CD4-positive, alpha-beta memory T cell (primary cell): ENCODE measurements around the gene SYNGR3. TPM values are rescaled to one million over a fixed set of nuclear protein-coding genes. Genes with fewer than 3 reads are reported as not detected.

Experiments
- CTCF ChIA-PET: fragments of 350-600 bp; sonication (Branson Sonifier 250); formaldehyde crosslinking; loops from one replicate; lab custom pipeline; 2021; ENCODE audit warnings: inconsistent platforms; ENCODE audit not compliant: partially characterized antibody; lab: Charles Lee
- POLR2A ChIA-PET: fragments of 350-600 bp; sonication (Branson Sonifier 250); formaldehyde crosslinking; loops from one replicate; lab custom pipeline; 2021; ENCODE audit not compliant: partially characterized antibody; lab: Charles Lee
- DNase-seq, 5 donors: peaks; one replicate each; pipeline versions ENCODE4 v3.0.0 to v3.0.0-alpha.2; 2020 to 2022; ENCODE audit warnings: mixed read lengths in 1 of 5
- H3K27ac ChIP-seq: one replicate; pipeline ENCODE4 v1.7.0; 2013; ENCODE audit warnings: low read depth, low read length
- H3K27me3 ChIP-seq: 2 replicates; pipeline ENCODE4 v1.7.0; 2013; ENCODE audit warnings: mild to moderate bottlenecking, low read length, moderate library complexity; ENCODE audit not compliant: insufficient read depth
- H3K36me3 ChIP-seq: 2 replicates; pipeline ENCODE4 v1.7.0; 2013; ENCODE audit warnings: mild to moderate bottlenecking, low read length, moderate library complexity; ENCODE audit not compliant: insufficient read depth
- H3K4me1 ChIP-seq: 2 replicates; pipeline ENCODE4 v1.7.0; 2013; ENCODE audit warnings: mild to moderate bottlenecking, low read length, moderate library complexity; ENCODE audit not compliant: insufficient read depth
- H3K4me3 ChIP-seq, 2 donors: one replicate each; pipeline ENCODE4 v1.7.0; 2013; ENCODE audit warnings: low read length in 2 of 2, mild to moderate bottlenecking in 1 of 2
- H3K9me3 ChIP-seq, 2 donors: one replicate each; pipeline ENCODE4 v1.7.0; 2013; ENCODE audit warnings: low read length in 2 of 2, control low read depth in 1 of 2; ENCODE audit not compliant: control insufficient read depth in 1 of 2
- H3K27ac Mint-ChIP-seq, 7 donors: one replicate each; pipeline ENCODE4 v1.8.0; 2020 to 2021; ENCODE audit warnings: mixed read lengths in 7 of 7, mild to moderate bottlenecking in 6 of 7, inconsistent platforms in 3 of 7, moderate library complexity in 3 of 7
- H3K27me3 Mint-ChIP-seq, 2 donors: one replicate each; pipeline ENCODE4 v1.8.0; 2020 to 2021; ENCODE audit warnings: mixed read lengths in 2 of 2
- H3K36me3 Mint-ChIP-seq, 2 donors: one replicate each; pipeline ENCODE4 v1.8.0; 2020 to 2021; ENCODE audit warnings: mixed read lengths in 2 of 2, inconsistent platforms in 1 of 2, mild to moderate bottlenecking in 1 of 2
- H3K4me1 Mint-ChIP-seq, 4 donors: one replicate each; pipeline ENCODE4 v1.8.0; 2020 to 2021; ENCODE audit warnings: mixed read lengths in 4 of 4, mild to moderate bottlenecking in 1 of 4
- H3K4me3 Mint-ChIP-seq, 8 donors: one replicate each; pipeline ENCODE4 v1.8.0; 2020 to 2021; ENCODE audit warnings: mixed read lengths in 8 of 8, mild to moderate bottlenecking in 7 of 8, moderate library complexity in 6 of 8, inconsistent platforms in 3 of 8
- H3K9me3 Mint-ChIP-seq, 8 donors: one replicate each; pipeline ENCODE4 v1.8.0; 2020 to 2021; ENCODE audit warnings: mixed read lengths in 8 of 8, mild to moderate bottlenecking in 5 of 8, inconsistent platforms in 3 of 8, moderate library complexity in 1 of 8
- intact Hi-C: fragments of 100-400 bp; cut with micrococcal nuclease; formaldehyde crosslinking; loops from one replicate; pipeline ENCODE4 v1.15.1; 2023
- polyA plus RNA-seq, 2 donors: library from polyadenylated mRNA; unstranded; fragments of 300-500 nt; fragmentation: Illumina TruSeq; gene quantifications; one replicate each; pipeline ENCODE4 v1.2.3, GENCODE V29; 2021
- total RNA-seq, 2 experiments: library from RNA; stranded (reverse); gene quantifications; one replicate each; pipeline ENCODE4 v1.2.3, GENCODE V29; 2021

SYNGR3 gene
- total and polyA plus RNA-seq, 4 experiments from 2014 or later: 0.50 to 2.2 (median 1.6) TPM

DNA sequence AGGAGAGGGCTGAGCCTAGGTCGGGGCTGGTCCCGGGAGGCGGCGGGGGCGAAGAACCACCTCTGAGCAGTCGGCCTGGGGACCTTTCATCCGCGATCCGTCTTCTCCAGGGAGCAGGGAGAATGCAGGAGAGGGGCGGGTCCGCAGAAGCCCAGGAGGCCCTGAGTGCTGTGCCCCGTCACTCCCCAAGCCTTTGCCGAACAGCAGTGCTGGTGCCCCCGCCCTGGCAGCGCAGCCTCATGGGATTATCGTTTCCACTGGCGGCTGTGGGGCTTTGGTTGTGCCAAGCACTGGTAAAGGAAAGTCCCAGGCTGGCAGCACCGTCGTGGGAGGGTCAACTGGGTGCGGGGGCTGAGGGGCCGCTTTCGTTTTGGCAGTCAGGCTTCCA, 17.3 kb upstream of the SYNGR3 start:
- peak in 1 of 5 donors; percentile 61 for DNase-seq
- H3K36me3 ChIP-seq: peaks cover 30% of the 10 kb centered on the region
- Mint-ChIP-seq H3K27me3 (peaks cover 0 to 5% of the 10 kb centered on the region in 2 donors), H3K4me1 (peaks cover 8 to 22% (median 16%) of the 10 kb centered on the region in 4 donors), H3K4me3 (peak overlapping the region; percentile 94 to 99 (median 96)), H3K9me3 (peaks cover 0 to 3% (median 0%) of the 10 kb centered on the region in 8 donors), H3K27ac (peak overlapping the region in 5 of 7 donors; percentile 12 to 99 (median 89)), H3K36me3 (peaks cover 21 to 33% of the 10 kb centered on the region in 2 donors)
- peak overlapping the region; percentile 29 to 73 for H3K4me3 ChIP-seq
- H3K9me3 ChIP-seq: no peaks in the 10 kb centered on the region
- H3K27me3 ChIP-seq: no peaks in the 10 kb centered on the region
- intact Hi-C loops: loop anchor here (1.0 to 5.0 kb wide), 4 partner anchors 8 to 1335 kb away; partner anchors contain the start of genes METTL26, MLST8 and RPS2
- H3K4me1 ChIP-seq: peaks cover 27% of the 10 kb centered on the region
- H3K27ac ChIP-seq: peak overlapping the region; percentile 70
- ChIA-PET POLR2A (interaction anchor here (0.8 to 3.8 kb wide), 17 partner anchors 9 to 242 kb away, joined by 4 to 84 read pairs (median 7); partner anchors contain the start of genes FAHD1, GFER, HAGH and MSRB1), CTCF (interaction anchor here (1.3 to 2.6 kb wide), 2 partner anchors 9 to 12 kb away, joined by 5 to 18 read pairs; partner anchors contain the start of genes NDUFB10 and NOXO1)

- POLR2A ChIA-PET: interaction anchor here (1.3 to 1.5 kb wide), 2 partner anchors 9 to 30 kb away, joined by 4 to 8 read pairs; partner anchors contain the start of genes MSRB1 and RPS2
- intact Hi-C loops: loop anchor here (2.0 to 5.0 kb wide), 3 partner anchors 17 to 1336 kb away; partner anchors contain the start of genes METTL26 and MLST8
- Histone ChIP-seq H3K27ac (no peak overlapping the region), H3K4me3 (no peak overlapping the region), H3K4me1 (peaks cover 27% of the 10 kb centered on the region), H3K36me3 (peaks cover 32% of the 10 kb centered on the region), H3K27me3 (no peaks in the 10 kb centered on the region), H3K9me3 (no peaks in the 10 kb centered on the region)
- peaks cover 8 to 22% (median 16%) of the 10 kb centered on the region in 4 donors for H3K4me1 Mint-ChIP-seq
- peaks cover 27 to 33% of the 10 kb centered on the region in 2 donors for H3K36me3 Mint-ChIP-seq
- peak in 1 of 5 donors; percentile 37 for DNase-seq
- peak overlapping the region in 1 of 7 donors; percentile 76 for H3K27ac Mint-ChIP-seq
- CTCF ChIA-PET: no interaction called here
- peaks cover 0 to 3% (median 0%) of the 10 kb centered on the region in 8 donors for H3K9me3 Mint-ChIP-seq
- peaks cover 0 to 5% of the 10 kb centered on the region in 2 donors for H3K27me3 Mint-ChIP-seq
- H3K4me3 Mint-ChIP-seq: peak overlapping the region in 2 of 8 donors; percentile 12 to 13
Observed at GRCh38 chr16:1973461-1974156, 16.2 kb upstream of the SYNGR3 start.

DNA sequence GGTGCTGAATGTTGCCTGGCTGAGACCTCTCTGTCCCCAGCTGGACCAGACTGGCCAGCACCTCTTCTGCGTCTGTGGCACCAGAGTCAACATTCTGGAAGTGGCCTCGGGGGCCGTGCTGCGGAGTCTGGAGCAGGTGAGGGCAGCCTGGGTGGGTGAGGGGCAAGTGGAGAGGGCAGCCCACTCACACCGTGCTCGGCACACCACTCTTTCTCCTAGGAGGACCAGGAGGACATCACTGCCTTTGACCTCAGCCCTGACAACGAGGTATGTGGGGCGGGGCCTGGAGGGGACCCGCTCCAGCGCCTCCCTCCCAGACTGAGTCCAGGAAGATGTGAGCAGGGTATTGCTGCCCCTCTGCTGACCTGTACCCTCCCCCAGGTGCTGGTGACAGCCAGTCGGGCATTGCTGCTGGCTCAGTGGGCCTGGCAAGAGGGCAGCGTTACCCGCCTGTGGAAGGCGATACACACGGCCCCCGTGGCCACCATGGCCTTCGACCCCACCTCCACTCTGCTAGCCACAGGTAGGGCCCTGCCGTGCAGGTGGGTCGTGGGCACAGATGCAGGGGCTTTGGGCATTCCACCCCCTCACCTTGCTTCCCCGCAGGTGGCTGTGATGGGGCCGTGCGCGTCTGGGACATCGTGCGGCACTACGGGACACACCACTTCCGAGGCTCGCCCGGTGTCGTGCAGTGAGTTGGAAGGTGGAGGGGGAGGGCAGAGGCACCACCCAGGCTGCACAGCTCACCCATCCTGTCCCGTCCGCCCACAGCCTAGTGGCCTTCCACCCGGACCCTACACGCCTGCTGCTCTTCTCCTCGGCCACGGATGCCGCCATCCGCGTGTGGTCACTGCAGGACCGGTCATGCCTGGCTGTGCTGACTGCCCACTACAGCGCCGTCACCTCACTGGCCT, 15.4 kb upstream of the SYNGR3 start:
- H3K4me3 ChIP-seq: no peak overlapping the region
- H3K9me3 ChIP-seq: no peaks in the 10 kb centered on the region
- Mint-ChIP-seq H3K27me3 (peaks cover 0 to 5% of the 10 kb centered on the region in 2 donors), H3K27ac (peak overlapping the region in 2 of 7 donors; percentile 35 to 76), H3K9me3 (peaks cover 0 to 3% (median 0%) of the 10 kb centered on the region in 8 donors), H3K36me3 (peaks cover 27 to 33% of the 10 kb centered on the region in 2 donors), H3K4me1 (peaks cover 8 to 22% (median 16%) of the 10 kb centered on the region in 4 donors), H3K4me3 (peak overlapping the region in 4 of 8 donors; percentile 12 to 31 (median 30))
- DNase-seq: peak in 1 of 5 donors; percentile 36
- H3K36me3 ChIP-seq: peaks cover 32% of the 10 kb centered on the region
- POLR2A ChIA-PET: interaction anchor here (1.0 to 4.7 kb wide), 4 partner anchors 9 to 31 kb away, joined by 3 to 40 read pairs (median 6); partner anchors contain the start of genes MSRB1 and RPS2
- intact Hi-C loops: loop anchor here (5.0 kb wide), 2 partner anchors 233 to 1337 kb away; partner anchors contain the start of genes METTL26 and MLST8
- peaks cover 27% of the 10 kb centered on the region for H3K4me1 ChIP-seq
- no peak overlapping the region for H3K27ac ChIP-seq
- H3K27me3 ChIP-seq: no peaks in the 10 kb centered on the region
- CTCF ChIA-PET: no interaction called here

DNA sequence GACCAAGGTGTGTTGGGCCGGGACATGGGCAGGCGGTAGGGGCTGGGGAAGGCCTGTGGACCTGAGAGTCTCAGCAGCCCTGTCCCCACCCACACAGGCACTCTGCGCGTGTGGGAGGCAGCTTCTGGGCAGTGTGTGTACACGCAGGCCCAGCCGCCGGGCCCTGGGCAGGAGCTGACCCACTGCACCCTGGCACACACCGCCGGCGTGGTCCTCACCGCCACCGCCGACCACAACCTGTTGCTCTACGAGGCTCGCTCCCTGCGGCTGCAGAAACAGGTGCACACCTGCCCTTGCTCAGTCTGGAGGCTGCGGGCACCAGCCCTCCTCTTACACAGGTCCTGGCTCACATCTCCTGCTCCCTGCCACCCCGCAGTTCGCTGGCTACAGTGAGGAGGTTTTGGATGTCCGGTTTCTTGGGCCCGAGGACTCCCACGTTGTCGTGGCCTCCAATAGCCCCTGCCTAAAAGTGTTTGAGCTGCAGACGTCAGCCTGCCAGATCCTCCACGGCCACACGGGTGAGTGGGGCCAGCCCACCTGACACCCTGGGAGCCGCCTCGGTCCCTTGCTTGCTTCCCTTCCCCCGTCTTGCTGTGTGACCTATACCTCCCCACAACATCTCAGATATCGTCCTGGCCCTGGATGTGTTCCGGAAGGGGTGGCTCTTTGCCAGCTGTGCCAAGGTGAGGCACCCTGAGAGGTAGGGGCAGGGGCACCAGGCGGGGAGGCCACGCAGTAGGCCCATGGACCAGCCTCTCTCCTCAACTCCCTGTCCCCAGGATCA, 14.1 kb upstream of the SYNGR3 start:
- peaks cover 8 to 22% (median 16%) of the 10 kb centered on the region in 4 donors for H3K4me1 Mint-ChIP-seq
- Histone ChIP-seq H3K4me1 (peaks cover 23% of the 10 kb centered on the region), H3K27ac (no peak overlapping the region), H3K9me3 (no peaks in the 10 kb centered on the region), H3K36me3 (peaks cover 32% of the 10 kb centered on the region), H3K27me3 (peaks cover 5% of the 10 kb centered on the region), H3K4me3 (no peak overlapping the region)
- peaks cover 27 to 33% of the 10 kb centered on the region in 2 donors for H3K36me3 Mint-ChIP-seq
- H3K27me3 Mint-ChIP-seq: peaks cover 0 to 5% of the 10 kb centered on the region in 2 donors
- intact Hi-C loops: no loop called here
- no peak overlapping the region for H3K27ac Mint-ChIP-seq
- POLR2A ChIA-PET: interaction anchor here (1.0 to 4.7 kb wide), 2 partner anchors 11 to 15 kb away, joined by 3 to 40 read pairs; partner anchors contain the start of gene RPS2
- CTCF ChIA-PET: no interaction called here
- peaks cover 0 to 3% (median 0%) of the 10 kb centered on the region in 8 donors for H3K9me3 Mint-ChIP-seq
- no peak overlapping the region for H3K4me3 Mint-ChIP-seq
- no peak for DNase-seq

DNA sequence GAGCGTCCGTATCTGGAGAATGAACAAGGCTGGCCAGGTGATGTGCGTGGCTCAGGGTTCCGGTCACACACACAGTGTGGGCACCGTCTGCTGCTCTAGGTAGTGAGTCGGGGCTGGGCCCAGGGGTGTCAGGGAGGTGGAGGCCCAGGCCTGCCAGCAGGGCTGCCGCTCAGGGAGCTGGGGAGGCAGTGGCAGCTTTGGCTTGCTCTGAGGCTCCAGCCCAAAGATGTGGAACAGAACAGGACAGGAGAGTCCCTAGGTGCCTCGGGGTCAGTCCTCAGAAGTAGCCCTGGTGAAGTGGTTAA, 13.6 kb upstream of the SYNGR3 start:
- H3K9me3 Mint-ChIP-seq: peaks cover 0 to 3% (median 0%) of the 10 kb centered on the region in 8 donors
- POLR2A ChIA-PET: interaction anchor here (0.8 to 4.7 kb wide), 2 partner anchors 12 to 629 kb away, joined by 3 to 40 read pairs; partner anchors contain the start of gene RPS2
- no peak overlapping the region for H3K4me3 Mint-ChIP-seq
- Histone ChIP-seq H3K9me3 (no peaks in the 10 kb centered on the region), H3K36me3 (peaks cover 32% of the 10 kb centered on the region), H3K27ac (no peak overlapping the region), H3K4me1 (peaks cover 18% of the 10 kb centered on the region), H3K4me3 (no peak overlapping the region), H3K27me3 (peaks cover 11% of the 10 kb centered on the region)
- CTCF ChIA-PET: no interaction called here
- intact Hi-C loops: no loop called here
- DNase-seq: no peak
- H3K27ac Mint-ChIP-seq: no peak overlapping the region
- peaks cover 27 to 33% of the 10 kb centered on the region in 2 donors for H3K36me3 Mint-ChIP-seq
- H3K27me3 Mint-ChIP-seq: peaks cover 4 to 6% of the 10 kb centered on the region in 2 donors
- H3K4me1 Mint-ChIP-seq: peaks cover 8 to 17% (median 13%) of the 10 kb centered on the region in 4 donors
